ENCODE measurements around the gene MADCAM1.

The MADCAM1 gene

GRCh38 chr19:455031-455705, 41.1 kb upstream of the MADCAM1 start:
- no peak overlapping the region for H2AFZ ChIP-seq (ENCODE audit: low read length)
- H3K4me1 ChIP-seq (ENCODE audit: insufficient read depth, low read length, severe bottlenecking): no peaks in the 10 kb centered on the region
- H4K20me1 ChIP-seq (ENCODE audit: insufficient read depth, low read length): no peaks in the 10 kb centered on the region
- H3K4me2 ChIP-seq (ENCODE audit: low read length): no peak overlapping the region
- H3F3A ChIP-seq (ENCODE audit: insufficient read depth, low read length): no peaks in the 10 kb centered on the region
- H3K9me3 ChIP-seq (ENCODE audit: low read length): no peaks in the 10 kb centered on the region
- no peaks in the 10 kb centered on the region for H3K27me3 ChIP-seq (ENCODE audit: insufficient read depth, low read length)
- H3K4me3 ChIP-seq (ENCODE audit: low read depth, low read length, poor library complexity, severe bottlenecking): no peak overlapping the region
- H3K79me2 ChIP-seq (ENCODE audit: insufficient read depth, low read length): no peaks in the 10 kb centered on the region
- H3K27ac ChIP-seq (ENCODE audit: low read depth, low read length, poor library complexity, severe bottlenecking): no peak overlapping the region
- no peaks in the 10 kb centered on the region for H3K9me2 ChIP-seq (ENCODE audit: low read depth, low read length)
- no peak for TF ChIP-seq CTCF (IDR thresholded peaks at IDR 0.05; ENCODE audit: low read length)
- no peak for TF ChIP-seq EZH2 (IDR thresholded peaks at IDR 0.05; ENCODE audit: borderline replicate concordance, low read length)
- no peaks in the 10 kb centered on the region for H3K36me3 ChIP-seq (ENCODE audit: insufficient read depth, low read length)
- H3K9ac ChIP-seq (ENCODE audit: low read length): no peak overlapping the region

- Histone ChIP-seq H3K9ac (ENCODE audit: low read length) (no peak overlapping the region), H3K79me2 (ENCODE audit: insufficient read depth, low read length) (no peaks in the 10 kb centered on the region), H3F3A (ENCODE audit: insufficient read depth, low read length) (no peaks in the 10 kb centered on the region), H3K9me2 (ENCODE audit: low read depth, low read length) (no peaks in the 10 kb centered on the region), H3K9me3 (ENCODE audit: low read length) (no peaks in the 10 kb centered on the region), H2AFZ (ENCODE audit: low read length) (no peak overlapping the region), H3K4me2 (ENCODE audit: low read length) (no peak overlapping the region), H3K27ac (ENCODE audit: low read depth, low read length, poor library complexity, severe bottlenecking) (no peak overlapping the region), H3K36me3 (ENCODE audit: insufficient read depth, low read length) (no peaks in the 10 kb centered on the region), H3K4me1 (ENCODE audit: insufficient read depth, low read length, severe bottlenecking) (no peaks in the 10 kb centered on the region), H3K4me3 (ENCODE audit: low read depth, low read length, poor library complexity, severe bottlenecking) (no peak overlapping the region), H4K20me1 (ENCODE audit: insufficient read depth, low read length) (no peaks in the 10 kb centered on the region), H3K27me3 (ENCODE audit: insufficient read depth, low read length) (no peaks in the 10 kb centered on the region)
- TF ChIP-seq CTCF (IDR thresholded peaks at IDR 0.05; ENCODE audit: low read length): no peak
- no peak for TF ChIP-seq EZH2 (IDR thresholded peaks at IDR 0.05; ENCODE audit: borderline replicate concordance, low read length)
These were observed 40.3 kb upstream of the MADCAM1 start for GRCh38 chr19:455851-456546.

- TF ChIP-seq EZH2 (IDR thresholded peaks at IDR 0.05; ENCODE audit: borderline replicate concordance, low read length) (no peak), CTCF (IDR thresholded peaks at IDR 0.05; ENCODE audit: low read length) (no peak)
- H3K36me3 ChIP-seq (ENCODE audit: insufficient read depth, low read length): no peaks in the 10 kb centered on the region
These were observed 39.7 kb upstream of the MADCAM1 start for GRCh38 chr19:456547-457110.

More at GRCh38 chr19:456547-457110, 39.7 kb upstream of the MADCAM1 start:
- Histone ChIP-seq H3K9me3 (ENCODE audit: low read length) (no peaks in the 10 kb centered on the region), H3F3A (ENCODE audit: insufficient read depth, low read length) (no peaks in the 10 kb centered on the region), H2AFZ (ENCODE audit: low read length) (no peak overlapping the region), H4K20me1 (ENCODE audit: insufficient read depth, low read length) (no peaks in the 10 kb centered on the region), H3K4me2 (ENCODE audit: low read length) (no peak overlapping the region), H3K79me2 (ENCODE audit: insufficient read depth, low read length) (no peaks in the 10 kb centered on the region), H3K4me1 (ENCODE audit: insufficient read depth, low read length, severe bottlenecking) (no peaks in the 10 kb centered on the region), H3K9ac (ENCODE audit: low read length) (no peak overlapping the region), H3K4me3 (ENCODE audit: low read depth, low read length, poor library complexity, severe bottlenecking) (no peak overlapping the region), H3K27ac (ENCODE audit: low read depth, low read length, poor library complexity, severe bottlenecking) (no peak overlapping the region), H3K9me2 (ENCODE audit: low read depth, low read length) (no peaks in the 10 kb centered on the region), H3K27me3 (ENCODE audit: insufficient read depth, low read length) (no peaks in the 10 kb centered on the region)
